Stimulated activated naive CD4-positive, alpha-beta T cell (primary cell): ENCODE data around the gene SPDYE5.
A peak's percentile ranks its signal among the peaks of the same experiment; 100 is the strongest.
"Not testable (repeated sequence)": the region's sequence is repeated elsewhere in the genome, so short reads cannot be mapped to it uniquely, and the experiment has no call there.

Source experiments
- DNase-seq, 6 experiments: peaks; one replicate each; lab custom pipeline; 2025; lab: John Stamatoyannopoulos, UW

Gene SPDYE5, protein sequence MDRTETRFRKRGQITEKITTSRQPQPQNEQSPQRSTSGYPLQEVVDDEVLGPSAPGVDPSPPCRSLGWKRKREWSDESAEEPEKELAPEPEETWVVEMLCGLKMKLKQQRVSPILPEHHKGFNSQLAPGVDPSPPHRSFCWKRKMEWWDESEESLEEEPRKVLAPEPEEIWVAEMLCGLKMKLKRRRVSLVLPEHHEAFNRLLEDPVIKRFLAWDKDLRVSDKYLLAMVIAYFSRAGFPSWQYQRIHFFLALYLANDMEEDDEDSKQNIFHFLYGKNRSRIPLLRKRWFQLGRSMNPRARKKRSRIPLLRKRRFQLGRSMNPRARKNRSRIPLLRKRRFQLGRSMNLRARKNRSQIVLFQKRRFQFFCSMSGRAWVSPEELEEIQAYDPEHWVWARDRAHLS

DNA sequence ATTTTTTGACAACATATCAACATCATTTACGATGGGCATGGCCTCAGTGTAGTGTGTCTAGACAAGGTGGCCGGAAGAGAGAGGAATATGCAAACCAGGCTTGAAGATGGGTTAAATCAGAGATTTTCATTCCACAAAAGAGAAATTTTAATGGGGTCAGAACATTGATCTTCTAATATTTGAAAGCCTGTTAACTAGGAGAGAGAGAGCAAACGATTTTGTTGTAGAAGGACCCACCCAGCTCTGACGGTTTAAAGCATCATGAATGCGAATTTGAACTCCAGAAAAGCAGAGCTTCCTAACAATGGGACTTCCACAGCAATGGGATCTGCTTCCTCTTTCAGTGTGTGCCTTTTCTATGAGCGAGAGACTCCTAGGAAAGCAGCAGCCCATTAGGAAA, at the start of gene SPDYE5:
TSS of gene SPDYE5 (plus strand) at position 301 of the 400 bp plus-strand sequence. CDS start 1,728 bp downstream, outside the sequence.
- DNase-seq: not testable (repeated sequence)

DNA sequence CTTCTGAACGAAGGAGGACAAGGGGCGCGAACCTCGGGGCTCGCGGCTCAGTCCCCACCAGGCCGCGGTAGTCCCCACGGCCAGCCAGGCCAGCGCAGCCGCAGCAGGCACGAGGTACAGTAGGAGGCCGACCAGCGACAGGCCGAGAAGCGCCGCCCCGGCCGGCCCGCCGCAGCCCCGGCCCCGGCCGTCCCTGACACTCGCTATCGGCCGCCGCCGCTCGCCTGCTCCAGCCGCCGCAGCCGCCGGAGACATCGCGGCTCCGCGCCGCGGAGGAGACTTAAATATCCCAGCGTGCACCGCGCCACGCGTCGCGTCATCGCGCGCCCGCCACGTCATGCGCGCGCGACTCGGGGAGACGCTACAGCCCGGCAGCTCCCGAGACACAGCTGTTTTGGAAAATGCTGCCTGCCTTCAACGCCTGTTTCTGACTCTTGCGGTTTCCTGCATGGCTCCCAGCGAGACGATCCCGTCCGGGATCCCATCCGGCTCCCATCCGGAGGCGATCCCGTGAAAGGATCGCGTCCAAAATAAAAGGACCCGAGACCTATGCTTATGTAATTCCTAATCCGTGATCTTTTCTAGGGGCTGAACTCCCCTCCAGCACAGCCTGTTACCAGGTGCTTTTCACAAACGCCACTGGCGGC, 49.5 kb upstream of the SPDYE5 start:
- peak; percentile 6 to 69 (median 56) for DNase-seq

DNA sequence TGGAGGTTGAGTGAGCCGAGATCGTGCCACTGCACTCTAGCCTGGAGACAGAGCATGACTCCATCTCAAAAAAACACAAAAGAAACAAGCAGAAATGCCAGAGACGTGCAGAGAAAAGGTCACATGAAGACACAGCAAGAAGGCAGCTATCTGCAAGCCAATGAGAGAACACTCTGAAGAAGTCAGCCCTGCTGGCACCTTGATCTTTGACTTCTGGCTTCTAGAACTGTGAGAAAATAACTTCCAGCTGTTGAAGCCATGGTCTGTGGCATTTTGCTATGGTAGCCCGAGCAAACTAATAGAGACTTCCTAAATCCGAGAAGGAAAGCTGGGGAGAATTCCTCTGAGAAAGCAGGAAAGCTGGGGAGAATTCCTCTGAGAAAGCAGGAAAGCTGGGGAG, 42.2 kb upstream of the SPDYE5 start:
- not testable (repeated sequence) for DNase-seq

DNA sequence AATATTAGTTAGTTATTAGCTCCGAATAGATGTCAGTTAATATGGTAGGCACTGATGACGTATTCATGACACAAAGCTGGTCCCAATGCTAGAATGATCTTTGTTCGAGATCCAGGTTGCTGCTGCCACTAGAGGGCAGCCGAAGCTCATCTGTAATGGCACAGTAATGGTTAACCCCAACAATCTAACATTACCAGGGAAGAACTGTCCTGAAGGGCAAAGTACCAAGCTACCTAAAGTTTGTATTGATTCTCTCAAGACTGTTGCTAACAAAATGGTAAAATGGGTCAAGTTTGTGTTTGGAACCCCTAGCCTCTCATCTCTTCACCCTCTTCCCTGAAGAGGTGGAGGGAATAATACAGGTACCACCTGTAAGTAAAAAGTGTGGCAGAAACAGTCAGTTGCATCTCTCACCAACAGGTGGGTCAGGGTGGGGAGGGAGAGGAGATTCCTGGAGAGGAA, 39.6 kb upstream of the SPDYE5 start:
- peak in 2 of 6 experiments; percentile 20 to 48 for DNase-seq

DNA sequence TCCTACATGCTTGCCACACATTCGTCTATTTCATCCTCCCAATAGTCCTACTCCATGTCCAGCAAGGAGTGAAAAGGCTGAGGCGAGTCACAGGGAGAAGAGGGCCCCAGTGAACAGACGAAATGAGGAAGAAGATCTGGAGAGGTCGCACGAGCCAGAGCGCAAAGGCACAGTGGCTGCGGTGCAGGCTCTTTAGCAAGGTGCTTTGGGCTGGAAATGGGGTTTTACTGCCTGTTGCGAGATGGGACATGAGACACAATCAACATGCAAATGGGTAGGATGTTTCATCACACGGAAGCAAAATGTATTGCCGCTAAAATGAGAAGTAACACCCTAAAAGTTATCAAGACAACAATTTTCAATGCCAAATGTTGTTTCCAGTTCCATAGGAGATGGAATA, 35.7 kb upstream of the SPDYE5 start:
- not testable (repeated sequence) for DNase-seq

DNA sequence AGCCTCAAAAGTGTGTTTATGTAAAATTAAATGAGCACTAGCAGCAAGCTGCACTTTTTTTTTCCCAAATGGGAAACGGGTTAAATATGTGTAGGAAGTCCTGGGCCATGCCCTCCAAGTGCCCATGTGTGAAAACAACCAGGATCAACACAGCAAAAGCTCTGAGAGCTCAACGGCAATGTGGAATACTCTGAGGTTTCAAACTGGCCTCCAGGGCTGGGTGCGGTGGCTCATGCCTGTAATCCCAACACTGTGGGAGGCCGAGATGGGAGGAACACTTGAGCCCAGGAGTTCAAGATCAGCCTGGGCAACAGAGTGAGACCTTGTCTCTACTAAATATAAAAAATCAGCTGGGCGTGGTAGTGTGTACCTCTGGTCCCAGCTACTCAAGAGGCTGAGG, 34.1 kb upstream of the SPDYE5 start:
- DNase-seq: not testable (repeated sequence)

DNA sequence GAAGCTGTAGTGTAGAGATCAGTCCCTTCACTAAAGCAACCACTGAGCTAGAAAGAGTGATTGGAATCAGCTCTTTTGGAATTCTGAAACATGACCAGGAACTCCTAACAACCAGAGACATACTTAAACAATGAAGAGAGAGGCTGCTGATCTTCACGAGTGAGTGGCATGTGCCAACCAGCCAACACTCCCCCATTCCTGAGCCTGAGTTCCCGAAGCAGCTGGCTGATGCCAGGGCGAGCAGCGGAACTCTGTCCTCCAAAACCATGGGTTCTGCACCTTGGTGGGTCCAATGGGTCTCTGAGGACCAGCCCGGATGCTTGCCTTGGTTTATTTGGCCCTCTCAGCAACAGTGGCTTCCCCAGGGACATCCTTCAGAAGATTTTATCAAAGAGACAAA, 31.6 kb upstream of the SPDYE5 start:
- not testable (repeated sequence) for DNase-seq

DNA sequence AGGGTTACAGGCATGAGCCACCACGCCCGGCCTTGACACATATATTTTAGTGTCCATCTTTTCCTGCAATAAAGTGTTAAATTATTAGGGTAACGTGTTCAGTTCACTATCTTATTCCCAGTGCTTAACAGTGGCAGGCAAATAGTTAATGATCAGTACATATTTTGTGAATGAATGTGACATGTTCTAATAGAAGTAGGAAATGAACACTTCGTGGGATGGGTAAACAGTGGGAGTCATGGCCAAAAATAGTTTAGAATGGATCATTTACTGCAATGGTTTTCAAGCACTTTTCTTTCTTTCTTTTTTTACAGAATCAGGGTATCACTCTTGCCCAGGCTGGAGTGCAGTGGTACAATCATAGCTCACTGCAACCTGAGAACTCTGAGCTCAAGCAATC, 22.0 kb upstream of the SPDYE5 start:
- not testable (repeated sequence) for DNase-seq

DNA sequence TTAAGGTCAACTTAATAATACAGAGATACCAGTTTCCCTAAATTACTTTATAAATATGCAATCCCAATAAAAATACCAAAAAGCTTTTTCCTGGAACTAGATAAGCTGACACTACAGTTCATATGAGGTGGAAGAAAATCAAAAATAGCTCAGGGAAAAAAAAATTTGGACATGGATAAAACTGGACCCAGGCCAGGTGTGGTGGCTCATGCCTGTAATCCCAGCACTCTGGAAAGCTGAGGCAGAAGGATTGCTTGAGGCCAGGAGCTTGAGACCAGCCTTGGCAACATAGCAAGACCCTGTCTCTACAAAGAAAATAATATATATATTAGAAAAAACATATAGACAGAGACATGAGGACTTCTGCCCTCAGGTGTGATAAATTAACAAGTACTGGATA, 14.7 kb upstream of the SPDYE5 start:
- DNase-seq: not testable (repeated sequence)

DNA sequence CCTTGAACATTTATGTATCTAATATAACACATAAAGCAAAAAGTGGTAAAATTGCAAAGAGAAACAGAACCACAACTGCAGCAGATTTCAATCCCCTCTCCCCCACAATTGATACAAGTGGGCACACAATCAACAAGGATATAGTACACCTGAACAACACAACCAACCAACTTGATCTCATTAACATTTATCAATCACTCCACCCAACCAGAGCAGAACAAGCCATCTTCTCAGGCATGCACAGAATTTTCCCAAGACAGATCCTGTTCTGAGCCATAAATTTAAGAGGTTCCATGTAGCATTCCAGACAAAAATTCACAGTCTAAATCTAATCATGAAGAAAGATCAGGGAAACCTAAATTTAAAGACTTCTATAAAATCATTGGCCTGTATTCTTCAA, 11.8 kb upstream of the SPDYE5 start:
- not testable (repeated sequence) for DNase-seq

DNA sequence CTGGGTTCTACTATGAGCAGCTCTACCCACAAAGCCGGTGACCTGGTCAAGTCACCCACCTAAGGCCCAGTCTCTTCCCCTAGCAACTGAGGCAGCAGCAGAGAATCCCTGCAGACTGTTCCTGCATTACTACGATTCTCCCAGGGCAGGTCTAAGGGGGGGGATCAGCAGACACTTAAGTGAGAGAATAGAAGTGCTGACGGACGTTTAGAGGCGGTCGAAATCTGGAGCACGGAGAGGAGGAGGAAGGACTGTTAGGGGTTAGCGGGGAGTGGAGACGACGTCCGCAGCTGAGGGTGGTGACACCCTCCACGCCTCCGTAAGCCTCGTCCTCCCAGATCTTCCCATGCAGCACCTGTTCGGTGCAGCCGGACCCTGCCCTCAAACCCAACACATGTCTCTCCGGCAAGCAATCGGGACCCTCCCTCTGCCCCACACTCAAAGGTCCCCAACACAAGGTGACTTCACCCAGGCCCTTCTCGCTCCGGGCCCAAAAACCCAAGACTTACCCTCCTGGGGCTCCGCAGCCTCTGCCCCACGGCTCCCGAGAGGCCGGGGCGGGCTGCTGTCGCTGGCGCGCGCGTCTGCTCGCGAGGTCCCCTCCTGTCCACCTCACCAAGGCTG, 6.7 kb upstream of the SPDYE5 start:
- peak in 1 of 6 experiments; percentile 35 for DNase-seq

DNA sequence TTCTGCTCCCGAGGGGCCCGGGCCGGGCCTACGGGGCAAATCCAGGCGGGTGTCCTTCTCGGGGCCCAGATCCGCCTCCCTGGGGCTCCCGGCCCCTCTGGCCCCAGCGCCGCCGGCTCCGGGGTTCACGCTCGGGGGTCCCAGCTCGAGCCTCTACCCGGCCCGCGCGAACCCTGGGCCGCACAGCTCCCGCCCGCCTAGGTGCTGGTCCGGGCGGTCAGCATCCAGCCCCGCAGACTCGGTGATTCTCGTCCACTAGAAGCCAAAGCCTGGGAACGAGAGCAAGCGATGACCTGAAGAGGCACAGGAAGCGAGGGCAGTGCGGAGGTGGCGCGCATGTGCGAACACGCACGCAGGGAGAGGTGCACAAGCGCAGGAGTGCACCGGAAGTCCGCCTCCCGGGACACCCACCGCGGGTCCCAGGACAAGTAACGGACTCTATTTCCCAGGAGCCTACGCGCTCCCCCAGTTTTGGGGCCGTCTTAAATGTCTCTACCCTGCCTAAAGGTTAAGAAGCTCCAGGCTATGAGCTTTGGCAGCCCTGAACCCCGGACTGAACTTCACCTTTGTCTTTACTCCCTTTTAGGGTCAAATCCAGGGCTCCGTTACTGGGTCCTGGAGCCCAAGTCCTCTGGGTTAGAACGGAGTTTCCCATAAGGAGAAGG, 6.0 kb upstream of the SPDYE5 start, which contains the start of gene POM121C:
TSS of gene POM121C (minus strand) at position 321 of the 665 bp plus-strand sequence. CDS start 44,803 bp downstream, outside the sequence.
- DNase-seq: peak; percentile 67 to 83 (median 76)

DNA sequence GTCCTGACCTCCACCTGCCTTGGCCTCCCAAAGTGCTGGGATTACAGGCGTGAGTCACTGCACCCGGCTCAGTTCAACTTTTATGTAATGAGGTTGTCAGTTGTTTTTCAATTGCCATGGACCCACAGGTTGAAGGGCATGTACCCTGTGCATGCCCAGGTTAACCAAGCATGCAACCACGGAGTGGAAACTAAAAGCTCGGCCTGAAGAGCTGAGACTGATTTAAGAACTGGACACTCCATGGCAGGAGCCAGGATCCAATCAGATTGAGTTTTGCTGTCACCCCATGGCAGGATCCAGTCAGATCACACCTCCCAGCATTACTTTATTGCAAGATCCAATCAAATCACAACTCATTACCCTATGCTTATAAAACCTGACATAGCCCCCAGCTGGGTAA, 16.9 kb downstream of the SPDYE5 start:
- DNase-seq: not testable (repeated sequence)

DNA sequence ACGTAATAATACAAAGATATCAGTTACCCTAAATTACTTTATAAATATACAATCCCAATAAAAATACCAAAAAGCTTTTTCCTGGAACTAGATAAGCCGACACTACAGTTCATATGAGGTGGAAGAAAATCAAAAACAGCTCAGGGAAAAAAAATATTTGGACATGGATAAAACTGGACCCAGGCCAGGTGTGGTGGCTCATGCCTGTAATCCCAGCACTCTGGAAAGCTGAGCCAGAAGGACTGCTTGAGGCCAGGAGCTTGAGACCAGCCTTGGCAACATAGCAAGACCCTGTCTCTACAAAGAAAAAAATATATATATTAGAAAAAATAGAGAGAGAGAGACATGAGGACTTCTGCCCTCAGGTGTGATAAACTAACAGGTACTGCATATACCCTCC, 26.7 kb downstream of the SPDYE5 start:
- DNase-seq: not testable (repeated sequence)

DNA sequence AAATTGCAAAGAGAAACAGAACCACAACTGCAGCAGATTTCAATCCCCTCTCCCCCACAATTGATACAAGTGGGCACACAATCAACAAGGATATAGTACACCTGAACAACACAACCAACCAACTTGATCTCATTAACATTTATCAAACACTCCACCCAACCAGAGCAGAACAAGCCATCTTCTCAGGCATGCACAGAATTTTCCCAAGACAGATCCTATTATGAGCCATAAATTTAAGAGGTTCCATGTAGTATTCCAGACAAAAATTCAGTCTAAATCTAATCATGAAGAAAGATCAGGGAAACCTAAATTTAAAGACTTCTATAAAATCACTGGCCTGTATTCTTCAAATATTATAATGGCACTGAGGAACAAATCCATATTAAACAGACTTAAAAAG, 29.6 kb downstream of the SPDYE5 start:
- not testable (repeated sequence) for DNase-seq

DNA sequence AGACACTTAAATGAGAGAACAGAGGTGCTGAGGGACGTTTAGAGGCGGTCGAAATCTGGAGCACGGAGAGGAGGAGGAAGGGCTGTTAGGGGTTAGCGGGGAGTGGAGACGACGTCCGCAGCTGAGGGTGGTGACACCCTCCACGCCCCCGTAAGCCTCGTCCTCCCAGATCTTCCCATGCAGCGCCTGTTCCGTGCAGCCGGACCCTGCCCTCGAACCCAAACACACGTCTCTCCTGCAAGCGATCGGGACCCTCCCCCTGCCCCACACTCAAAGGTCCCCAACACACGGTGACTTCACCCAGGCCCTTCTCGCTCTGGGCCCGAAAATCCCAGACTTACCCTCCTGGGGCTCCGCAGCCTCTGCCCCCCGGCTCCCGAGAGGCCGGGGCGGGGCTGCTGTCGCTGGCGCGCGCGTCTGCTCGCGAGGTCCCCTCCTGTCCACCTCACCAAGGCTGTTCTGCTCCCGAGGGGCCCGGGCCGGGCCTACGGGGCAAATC, 35.2 kb downstream of the SPDYE5 start:
- peak in 1 of 6 experiments; percentile 1 for DNase-seq

DNA sequence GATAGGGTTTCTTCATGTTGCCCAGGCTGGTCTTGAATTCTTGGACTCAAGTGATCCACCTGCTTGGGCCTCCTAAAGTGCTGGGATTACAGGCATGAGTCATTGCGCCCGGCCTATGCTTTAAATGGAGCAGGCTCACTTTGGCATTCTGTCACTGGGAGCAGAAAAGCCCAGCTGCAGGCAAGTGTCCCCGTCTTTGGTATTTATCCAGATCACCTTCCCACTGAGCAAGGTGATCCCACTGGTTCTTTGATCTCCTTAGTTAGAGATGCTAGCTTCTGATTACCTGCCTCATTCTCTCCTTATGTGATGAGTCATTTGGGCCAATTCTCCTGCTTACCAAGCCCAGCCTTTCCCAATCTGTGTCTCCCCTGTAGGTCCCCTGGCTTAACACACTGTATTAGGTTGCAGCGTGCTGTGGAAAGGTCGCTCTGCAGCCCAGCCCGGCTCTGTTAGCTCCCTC, 39.3 kb downstream of the SPDYE5 start:
- no peak for DNase-seq

DNA sequence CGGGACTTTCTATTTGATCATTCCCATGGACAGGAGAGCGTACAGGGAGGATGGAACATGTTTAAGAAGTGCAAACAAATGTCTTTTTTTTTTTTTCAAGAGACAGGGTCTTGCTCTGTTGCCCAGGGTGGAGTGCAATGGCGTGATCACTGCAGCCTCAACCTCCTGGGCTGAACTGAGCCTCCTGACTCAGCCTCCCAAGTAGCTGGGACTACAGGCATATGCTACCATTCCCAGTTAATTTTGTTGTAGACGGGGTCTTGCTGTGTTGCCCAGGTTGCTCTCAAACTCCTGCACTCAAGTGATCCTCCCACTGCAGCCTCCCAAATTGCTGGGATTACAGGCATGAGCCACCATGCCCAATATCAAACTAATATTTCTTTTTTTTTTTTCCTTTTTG, 40.5 kb downstream of the SPDYE5 start:
- DNase-seq: no peak

DNA sequence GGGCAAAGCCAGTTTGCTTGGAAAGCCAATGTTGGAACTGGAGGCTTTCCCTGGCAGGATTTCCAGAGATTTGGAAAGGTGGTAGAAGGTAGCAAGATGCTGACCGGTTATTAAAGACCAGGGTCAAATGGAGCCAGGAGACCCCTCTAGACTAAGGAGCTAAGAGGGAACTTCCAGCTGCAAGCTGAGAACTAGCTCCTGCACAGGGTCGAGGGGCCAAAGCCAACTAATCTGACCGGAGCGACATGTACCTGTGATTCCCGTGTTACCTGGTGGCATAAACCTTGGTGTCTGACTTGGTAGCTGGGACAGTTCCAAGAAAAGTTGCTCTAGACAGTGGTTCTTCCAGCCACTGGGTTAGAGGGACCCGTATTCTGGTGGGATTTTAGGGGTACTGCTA, 41.8 kb downstream of the SPDYE5 start:
- no peak for DNase-seq

DNA sequence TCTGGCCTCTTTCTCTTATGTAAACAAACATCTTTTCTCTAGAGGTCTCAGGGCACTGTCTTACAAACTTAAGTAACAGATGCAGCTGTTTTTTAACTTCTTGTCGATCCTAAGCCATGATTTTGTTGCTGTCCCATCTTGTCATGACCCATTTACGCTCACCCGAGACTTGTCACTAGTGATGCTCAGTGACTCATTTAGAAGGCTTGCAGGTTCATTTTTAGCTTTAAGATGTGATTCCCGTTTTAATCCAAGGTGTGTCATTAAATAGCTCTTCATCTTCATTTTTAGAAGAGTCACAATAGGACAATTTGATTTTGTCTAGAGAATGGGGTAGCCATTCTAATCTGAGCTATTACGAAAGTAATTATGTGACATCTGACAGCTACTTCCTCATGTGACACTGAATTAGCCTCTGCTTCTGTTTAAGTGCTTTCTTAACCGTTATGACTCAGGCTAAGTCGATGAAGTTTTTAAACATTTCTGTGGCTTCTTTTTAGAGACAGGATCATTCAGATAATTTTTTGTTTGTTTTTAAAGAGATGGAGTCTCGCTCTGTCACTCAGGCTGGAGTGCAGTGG, 42.7 kb downstream of the SPDYE5 start:
- DNase-seq: no peak

DNA sequence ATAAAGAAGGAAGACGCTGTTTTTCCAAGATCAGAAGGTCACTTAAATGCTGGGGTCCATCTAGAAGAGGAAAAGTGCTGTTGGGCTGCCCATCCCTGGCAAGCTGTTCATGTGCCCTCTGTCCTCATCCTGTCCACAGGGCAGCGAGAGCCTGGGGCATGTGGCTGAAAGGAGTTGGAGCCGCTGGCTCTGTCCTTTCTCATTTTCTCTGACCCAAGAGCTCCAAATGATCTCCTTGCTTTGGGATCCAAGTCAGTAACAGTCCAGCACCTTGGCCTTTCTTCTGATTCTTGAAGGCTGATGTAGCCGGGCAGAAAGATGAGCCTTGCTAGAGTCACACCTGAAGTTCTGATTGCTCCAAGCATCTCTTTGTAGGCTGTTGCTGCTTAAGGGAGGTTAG, 44.4 kb downstream of the SPDYE5 start:
- no peak for DNase-seq
